Body of pancreas (tissue), 4 donors: ENCODE measurements around the gene FAM193A.

Experiments used
- CTCF ChIP-seq, 7 experiments: fragments of 450-650 bp in 4 of 7; fragments of 200-600 bp in 3 of 7; sonication (generic) in 3 of 7; IDR thresholded peaks; one replicate each; pipeline ENCODE4 v1.5.1; 2016 to 2019; ENCODE audit warnings: antibody characterized with exemption in 7 of 7
- POLR2A ChIP-seq, 3 donors: fragments of 450-650 bp; IDR thresholded peaks; one replicate each; pipeline ENCODE4 v1.6.1; 2016; ENCODE audit warnings: antibody characterized with exemption in 3 of 3, mild to moderate bottlenecking in 2 of 3

- TF ChIP-seq CTCF (IDR thresholded peaks at IDR 0.05) (no peak), POLR2A (IDR thresholded peaks at IDR 0.05) (no peak)
Observed at GRCh38 chr4:2572866-2573265, 36.4 kb downstream of the FAM193A start.
